Measurements from ENCODE around the gene PTPN4. TPM values are rescaled to one million over a fixed set of nuclear protein-coding genes. Genes with fewer than 3 reads are reported as not detected.

PTPN4 gene
- total RNA-seq, 1 donor from 2014 or later: 21.4 TPM

DNA sequence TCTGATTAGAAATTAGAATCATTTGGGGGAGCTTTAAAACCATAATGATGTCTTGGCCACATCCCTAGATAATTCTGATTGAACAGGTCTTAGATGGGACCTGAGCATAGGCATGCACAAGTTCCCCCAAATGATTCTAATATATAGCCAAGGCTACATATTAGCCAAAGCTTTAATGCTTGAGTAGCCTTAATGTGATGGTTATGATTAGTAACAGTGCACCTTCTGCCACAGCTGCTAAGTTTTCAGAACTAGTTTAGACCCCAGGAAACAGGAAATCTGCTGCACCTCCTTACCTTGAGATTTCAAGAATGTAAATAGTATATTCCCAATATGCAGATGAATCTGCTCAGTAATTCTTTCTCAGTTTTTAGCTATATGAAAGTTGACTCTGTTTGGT lies 119.8 kb downstream of the PTPN4 start:
- no peak overlapping the region for H3K27ac Mint-ChIP-seq (ENCODE audit: unreplicated experiment)
- H3K27me3 Mint-ChIP-seq (ENCODE audit: unreplicated experiment): no peaks in the 10 kb centered on the region

DNA sequence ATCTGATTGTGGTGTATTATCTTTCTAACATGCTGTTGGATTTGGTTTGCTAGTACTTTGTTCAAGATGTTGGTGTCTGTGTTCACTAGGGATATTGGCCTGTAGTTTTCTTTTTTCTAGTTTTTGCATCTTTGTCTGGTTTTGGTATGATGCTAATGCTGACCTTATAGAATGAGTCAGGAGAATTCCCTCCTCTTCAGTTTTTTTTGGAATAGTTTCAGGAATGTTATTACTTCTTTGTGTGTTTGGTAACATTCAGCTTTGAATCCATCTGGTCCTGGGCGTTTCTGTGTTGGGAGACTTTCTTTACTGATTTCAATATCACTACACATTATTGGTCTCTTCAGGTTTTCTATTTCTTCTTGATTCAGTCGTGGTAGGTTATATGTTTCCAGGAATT lies 129.0 kb downstream of the PTPN4 start:
- DNase-seq (ENCODE audit: extremely low spot score, unreplicated experiment): no peak
- no peak for TF ChIP-seq CTCF (IDR thresholded peaks at IDR 0.05)
- no peaks in the 10 kb centered on the region for H3K27me3 Mint-ChIP-seq (ENCODE audit: unreplicated experiment)
- H3K4me1 Mint-ChIP-seq (ENCODE audit: unreplicated experiment): peaks cover 15% of the 10 kb centered on the region
- no peak overlapping the region for H3K4me3 Mint-ChIP-seq (ENCODE audit: unreplicated experiment)
- peaks cover 29% of the 10 kb centered on the region for H3K36me3 Mint-ChIP-seq (ENCODE audit: unreplicated experiment)
- H3K9me3 Mint-ChIP-seq (ENCODE audit: unreplicated experiment): peaks cover 24% of the 10 kb centered on the region
- peak overlapping the region; percentile 87 for H3K27ac Mint-ChIP-seq (ENCODE audit: unreplicated experiment)

More for the DNA sequence above, 119.8 kb downstream of the PTPN4 start:
- no peak for TF ChIP-seq CTCF (IDR thresholded peaks at IDR 0.05)
- Mint-ChIP-seq H3K4me3 (ENCODE audit: unreplicated experiment) (no peak overlapping the region), H3K4me1 (ENCODE audit: unreplicated experiment) (no peaks in the 10 kb centered on the region), H3K36me3 (ENCODE audit: unreplicated experiment) (no peaks in the 10 kb centered on the region), H3K9me3 (ENCODE audit: unreplicated experiment) (no peaks in the 10 kb centered on the region)
- DNase-seq (ENCODE audit: extremely low spot score, unreplicated experiment): no peak

- DNase-seq (ENCODE audit: extremely low spot score, unreplicated experiment): no peak
- Mint-ChIP-seq H3K36me3 (ENCODE audit: unreplicated experiment) (peaks cover 27% of the 10 kb centered on the region), H3K27ac (ENCODE audit: unreplicated experiment) (no peak overlapping the region), H3K4me1 (ENCODE audit: unreplicated experiment) (no peaks in the 10 kb centered on the region), H3K4me3 (ENCODE audit: unreplicated experiment) (no peak overlapping the region), H3K27me3 (ENCODE audit: unreplicated experiment) (no peaks in the 10 kb centered on the region), H3K9me3 (ENCODE audit: unreplicated experiment) (peaks cover 5% of the 10 kb centered on the region)
- TF ChIP-seq CTCF (IDR thresholded peaks at IDR 0.05): no peak
Measured at GRCh38 chr2:119897736-119898395, 138.1 kb downstream of the PTPN4 start.

- DNase-seq (ENCODE audit: extremely low spot score, unreplicated experiment): no peak
- H3K9me3 Mint-ChIP-seq (ENCODE audit: unreplicated experiment): peaks cover 13% of the 10 kb centered on the region
- peaks cover 38% of the 10 kb centered on the region for H3K36me3 Mint-ChIP-seq (ENCODE audit: unreplicated experiment)
- H3K27me3 Mint-ChIP-seq (ENCODE audit: unreplicated experiment): no peaks in the 10 kb centered on the region
- no peak for TF ChIP-seq CTCF (IDR thresholded peaks at IDR 0.05)
- no peaks in the 10 kb centered on the region for H3K4me1 Mint-ChIP-seq (ENCODE audit: unreplicated experiment)
- H3K4me3 Mint-ChIP-seq (ENCODE audit: unreplicated experiment): no peak overlapping the region
- H3K27ac Mint-ChIP-seq (ENCODE audit: unreplicated experiment): no peak overlapping the region
Measured at GRCh38 chr2:119901013-119901412, 141.3 kb downstream of the PTPN4 start.

DNA sequence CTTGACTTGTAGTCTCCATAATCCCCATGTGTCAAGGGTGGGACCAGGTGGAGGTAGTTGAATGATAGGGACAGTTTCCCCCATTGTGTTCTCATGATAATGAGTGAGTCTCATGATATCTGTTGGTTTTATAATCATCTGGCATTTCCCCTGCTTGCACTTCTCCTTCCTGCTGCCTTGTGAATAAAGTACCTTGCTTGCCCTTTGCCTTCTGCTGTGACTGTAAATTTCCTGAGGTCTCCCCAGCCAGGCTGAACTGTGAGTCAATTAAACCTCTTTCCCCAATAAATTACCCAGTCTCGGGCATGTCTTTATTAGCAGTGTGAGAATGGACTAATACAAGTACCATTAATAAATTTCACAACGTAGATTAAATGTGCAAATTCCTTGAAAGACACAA lies 150.8 kb downstream of the PTPN4 start:
- Mint-ChIP-seq H3K4me3 (ENCODE audit: unreplicated experiment) (no peak overlapping the region), H3K9me3 (ENCODE audit: unreplicated experiment) (peaks cover 25% of the 10 kb centered on the region), H3K4me1 (ENCODE audit: unreplicated experiment) (no peaks in the 10 kb centered on the region), H3K27me3 (ENCODE audit: unreplicated experiment) (no peaks in the 10 kb centered on the region), H3K36me3 (ENCODE audit: unreplicated experiment) (peaks cover 27% of the 10 kb centered on the region), H3K27ac (ENCODE audit: unreplicated experiment) (no peak overlapping the region)
- DNase-seq (ENCODE audit: extremely low spot score, unreplicated experiment): no peak
- TF ChIP-seq CTCF (IDR thresholded peaks at IDR 0.05): no peak
